WTC11 (cell line): ENCODE data around the gene KCNMA1. TPM values are rescaled to one million over a fixed set of nuclear protein-coding genes. Genes with fewer than 3 reads are reported as not detected.

ENCODE experiments used
- ATAC-seq: fragments of 200-7000 bp; cut with Tn5 transposase; 2 replicates; pipeline ENCODE4 v1.10.0; 2021; ENCODE audit warnings: mild to moderate bottlenecking, moderate library complexity
- CTCF ChIA-PET: fragments of 300-600 bp; sonication (Branson Sonifier 250); formaldehyde crosslinking; loops from one replicate; lab custom pipeline; 2021; ENCODE audit warnings: antibody characterized with exemption; lab: Charles Lee
- POLR2A ChIA-PET: fragments of 350-600 bp; sonication (Branson Sonifier 250); formaldehyde crosslinking; loops from one replicate; lab custom pipeline; 2021; ENCODE audit warnings: antibody characterized with exemption; lab: Charles Lee
- DNase-seq: peaks from one replicate; pipeline ENCODE4 v3.0.0; 2021; ENCODE audit warnings: low spot score
- H3K27ac Mint-ChIP-seq: 2 replicates; pipeline ENCODE4 v1.8.0; 2021; ENCODE audit warnings: mixed read lengths
- H3K27me3 Mint-ChIP-seq: 2 replicates; pipeline ENCODE4 v1.8.0; 2021; ENCODE audit warnings: low read depth, mild to moderate bottlenecking, moderate library complexity, mixed read lengths
- H3K36me3 Mint-ChIP-seq: 2 replicates; pipeline ENCODE4 v1.8.0; 2021; ENCODE audit warnings: mixed read lengths
- H3K4me1 Mint-ChIP-seq: 2 replicates; pipeline ENCODE4 v1.8.0; 2022; ENCODE audit warnings: mixed read lengths
- H3K4me3 Mint-ChIP-seq: 2 replicates; pipeline ENCODE4 v1.8.0; 2021; ENCODE audit warnings: mild to moderate bottlenecking, moderate library complexity, mixed read lengths
- H3K9me3 Mint-ChIP-seq: 2 replicates; pipeline ENCODE4 v1.8.0; 2021; ENCODE audit warnings: mixed read lengths
- ETV6 ChIP-seq: sonication (generic); formaldehyde crosslinking; IDR thresholded peaks from 2 replicates; pipeline ENCODE4 v1.8.1; 2022; ENCODE audit warnings: mild to moderate bottlenecking, missing genetic modification reagents
- GABPB1 ChIP-seq: sonication (generic); formaldehyde crosslinking; IDR thresholded peaks from 2 replicates; pipeline ENCODE4 v1.8.1; 2023; ENCODE audit warnings: mild to moderate bottlenecking, missing genetic modification reagents
- IRF2 ChIP-seq: sonication (generic); formaldehyde crosslinking; IDR thresholded peaks from 2 replicates; pipeline ENCODE4 v1.8.0; 2022; ENCODE audit warnings: low read depth, missing genetic modification reagents, borderline replicate concordance
- NR1H2 ChIP-seq: sonication (generic); formaldehyde crosslinking; IDR thresholded peaks from 2 replicates; pipeline ENCODE4 v1.9.0; 2021; ENCODE audit warnings: mild to moderate bottlenecking, moderate library complexity, missing genetic modification reagents
- NR3C1 ChIP-seq: sonication (generic); formaldehyde crosslinking; conservative IDR thresholded peaks from 2 replicates; pipeline ENCODE4 v1.8.1; 2023; ENCODE audit warnings: low read depth, mild to moderate bottlenecking, missing genetic modification reagents
- OVOL2 ChIP-seq: fragments of 250-450 bp; sonication (Bioruptor Pico); IDR thresholded peaks from 2 replicates; pipeline ENCODE4 v1.9.0; 2021; ENCODE audit warnings: mild to moderate bottlenecking, borderline replicate concordance
- ZNF317 ChIP-seq: sonication (generic); formaldehyde crosslinking; IDR thresholded peaks from 2 replicates; pipeline ENCODE4 v1.8.1; 2023; ENCODE audit warnings: low read depth, mild to moderate bottlenecking, moderate library complexity, missing genetic modification reagents, borderline replicate concordance
- ZNF423 ChIP-seq: fragments of 250-450 bp; sonication (Bioruptor Pico); IDR thresholded peaks from 2 replicates; pipeline ENCODE4 v2.1.2; 2022; ENCODE audit warnings: mild to moderate bottlenecking, moderate library complexity
- total RNA-seq: library from RNA; stranded (reverse); gene quantifications from 3 replicates; pipeline ENCODE4 v1.2.3, GENCODE V29; 2021
- TF ChIP-seq, protein P1 (sequence below): sonication (generic); formaldehyde crosslinking; IDR thresholded peaks from 2 replicates; pipeline ENCODE4 v1.8.0; 2023; ENCODE audit warnings: missing genetic modification reagents
- TF ChIP-seq, protein P2 (sequence below): sonication (generic); formaldehyde crosslinking; IDR thresholded peaks from 2 replicates; pipeline ENCODE4 v1.8.1; 2023; ENCODE audit warnings: mild to moderate bottlenecking, moderate library complexity, missing genetic modification reagents
- TF ChIP-seq, protein P3 (sequence below): fragments of 250-450 bp; sonication (Bioruptor Pico); IDR thresholded peaks from 2 replicates; pipeline ENCODE4 v2.1.2; 2022; ENCODE audit warnings: mild to moderate bottlenecking, moderate library complexity
- TF ChIP-seq, protein P4 (sequence below): sonication (generic); formaldehyde crosslinking; IDR thresholded peaks from 2 replicates; pipeline ENCODE4 v1.8.1; 2022; ENCODE audit warnings: mild to moderate bottlenecking, missing genetic modification reagents, moderate library complexity, borderline replicate concordance
- TF ChIP-seq, protein P5 (sequence below): sonication (generic); formaldehyde crosslinking; IDR thresholded peaks from 2 replicates; pipeline ENCODE4 v1.8.0; 2022; ENCODE audit warnings: mild to moderate bottlenecking, missing genetic modification reagents
- TF ChIP-seq, protein P6 (sequence below): fragments of 250-450 bp; sonication (Bioruptor Pico); IDR thresholded peaks from 2 replicates; pipeline ENCODE4 v1.9.0; 2021; ENCODE audit warnings: mild to moderate bottlenecking
- TF ChIP-seq, protein P7 (sequence below): sonication (generic); formaldehyde crosslinking; IDR thresholded peaks from 2 replicates; pipeline ENCODE4 v1.8.1; 2023; ENCODE audit warnings: mild to moderate bottlenecking, missing genetic modification reagents, moderate library complexity

KCNMA1 gene
- total RNA-seq, 1 experiment from 2014 or later, result 7.3 TPM

DNA sequence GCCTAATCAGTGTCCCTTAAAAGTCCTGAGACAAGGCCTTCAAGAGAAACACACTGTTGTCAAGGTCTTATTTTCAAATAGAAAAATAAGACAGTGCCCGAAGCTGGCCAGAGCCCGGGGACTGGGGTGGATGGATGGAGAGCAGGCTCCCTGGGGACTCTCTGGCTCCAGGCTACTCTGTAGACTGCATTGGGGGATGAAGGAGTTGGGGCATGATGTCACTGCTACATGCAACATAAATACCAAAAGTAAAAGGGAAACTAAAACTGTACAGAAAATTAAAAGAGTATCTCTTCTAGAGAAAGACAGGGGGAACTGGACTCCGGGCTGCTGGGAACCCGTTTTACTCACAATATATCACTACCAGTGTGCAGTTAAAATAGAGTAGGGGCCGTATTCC, 629.8 kb downstream of the KCNMA1 start:
- TF ChIP-seq ZNF317 (CRISPR knock-in tag), result no peak
- TF ChIP-seq, protein P1, sequence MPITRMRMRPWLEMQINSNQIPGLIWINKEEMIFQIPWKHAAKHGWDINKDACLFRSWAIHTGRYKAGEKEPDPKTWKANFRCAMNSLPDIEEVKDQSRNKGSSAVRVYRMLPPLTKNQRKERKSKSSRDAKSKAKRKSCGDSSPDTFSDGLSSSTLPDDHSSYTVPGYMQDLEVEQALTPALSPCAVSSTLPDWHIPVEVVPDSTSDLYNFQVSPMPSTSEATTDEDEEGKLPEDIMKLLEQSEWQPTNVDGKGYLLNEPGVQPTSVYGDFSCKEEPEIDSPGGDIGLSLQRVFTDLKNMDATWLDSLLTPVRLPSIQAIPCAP, result no peak
- TF ChIP-seq, protein P2, sequence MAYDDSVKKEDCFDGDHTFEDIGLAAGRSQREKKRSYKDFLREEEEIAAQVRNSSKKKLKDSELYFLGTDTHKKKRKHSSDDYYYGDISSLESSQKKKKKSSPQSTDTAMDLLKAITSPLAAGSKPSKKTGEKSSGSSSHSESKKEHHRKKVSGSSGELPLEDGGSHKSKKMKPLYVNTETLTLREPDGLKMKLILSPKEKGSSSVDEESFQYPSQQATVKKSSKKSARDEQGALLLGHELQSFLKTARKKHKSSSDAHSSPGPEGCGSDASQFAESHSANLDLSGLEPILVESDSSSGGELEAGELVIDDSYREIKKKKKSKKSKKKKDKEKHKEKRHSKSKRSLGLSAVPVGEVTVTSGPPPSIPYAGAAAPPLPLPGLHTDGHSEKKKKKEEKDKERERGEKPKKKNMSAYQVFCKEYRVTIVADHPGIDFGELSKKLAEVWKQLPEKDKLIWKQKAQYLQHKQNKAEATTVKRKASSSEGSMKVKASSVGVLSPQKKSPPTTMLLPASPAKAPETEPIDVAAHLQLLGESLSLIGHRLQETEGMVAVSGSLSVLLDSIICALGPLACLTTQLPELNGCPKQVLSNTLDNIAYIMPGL (CRISPR knock-in tag), result no peak
- H3K4me3 Mint-ChIP-seq, result no peak overlapping the region
- 0 out of 2 replicates have a peak, but pooled peaks cover 3% of the 10 kb centered on the region for H3K9me3 Mint-ChIP-seq
- POLR2A ChIA-PET, result no interaction called here
- H3K27ac Mint-ChIP-seq, result no peak overlapping the region
- CTCF ChIA-PET, result no interaction called here
- DNase-seq (no peak), ATAC-seq (no peak)
- H3K4me1 Mint-ChIP-seq, result peaks cover 5% of the 10 kb centered on the region
- no peaks in the 10 kb centered on the region for H3K27me3 Mint-ChIP-seq
- no peaks in the 10 kb centered on the region for H3K36me3 Mint-ChIP-seq

DNA sequence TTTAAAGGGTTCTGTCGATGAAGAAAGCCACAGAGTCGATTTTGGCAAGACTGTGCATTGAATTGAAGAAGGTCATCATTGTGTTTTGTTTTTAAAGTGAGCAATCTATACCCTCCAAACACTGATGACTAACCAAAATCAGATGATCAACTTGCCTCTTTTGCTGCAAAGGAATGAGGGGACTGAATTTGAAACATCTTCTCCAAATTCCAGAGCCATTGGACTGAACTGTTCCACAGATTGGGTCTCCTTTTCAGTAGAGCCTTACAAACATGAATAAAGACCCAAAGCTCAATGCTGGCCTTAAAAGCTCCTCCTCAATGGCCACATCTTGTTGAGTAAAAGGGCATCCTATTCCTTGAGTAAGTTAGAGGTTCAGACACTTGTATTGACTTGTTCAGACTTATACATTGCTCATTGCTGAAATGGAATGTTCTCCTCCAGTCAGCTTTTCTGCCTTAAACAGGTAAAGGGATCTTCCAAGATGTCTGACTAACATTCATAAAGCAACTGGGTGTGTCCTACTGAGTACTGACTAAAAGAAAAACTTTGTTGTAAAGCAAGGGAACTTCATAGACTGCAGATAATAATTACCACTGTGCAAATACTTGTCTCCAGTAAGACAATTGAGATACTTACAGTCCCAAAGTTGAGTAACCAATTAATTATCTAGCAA, 630.6 kb downstream of the KCNMA1 start:
- DNase-seq (no peak), ATAC-seq (no peak)
- peaks cover 5% of the 10 kb centered on the region for H3K4me1 Mint-ChIP-seq
- no peaks in the 10 kb centered on the region for H3K27me3 Mint-ChIP-seq
- H3K36me3 Mint-ChIP-seq, result no peaks in the 10 kb centered on the region
- POLR2A ChIA-PET, result no interaction called here
- H3K27ac Mint-ChIP-seq, result no peak overlapping the region
- 0 out of 2 replicates have a peak, but pooled peaks cover 3% of the 10 kb centered on the region for H3K9me3 Mint-ChIP-seq
- CTCF ChIA-PET, result no interaction called here
- TF ChIP-seq, protein P3, sequence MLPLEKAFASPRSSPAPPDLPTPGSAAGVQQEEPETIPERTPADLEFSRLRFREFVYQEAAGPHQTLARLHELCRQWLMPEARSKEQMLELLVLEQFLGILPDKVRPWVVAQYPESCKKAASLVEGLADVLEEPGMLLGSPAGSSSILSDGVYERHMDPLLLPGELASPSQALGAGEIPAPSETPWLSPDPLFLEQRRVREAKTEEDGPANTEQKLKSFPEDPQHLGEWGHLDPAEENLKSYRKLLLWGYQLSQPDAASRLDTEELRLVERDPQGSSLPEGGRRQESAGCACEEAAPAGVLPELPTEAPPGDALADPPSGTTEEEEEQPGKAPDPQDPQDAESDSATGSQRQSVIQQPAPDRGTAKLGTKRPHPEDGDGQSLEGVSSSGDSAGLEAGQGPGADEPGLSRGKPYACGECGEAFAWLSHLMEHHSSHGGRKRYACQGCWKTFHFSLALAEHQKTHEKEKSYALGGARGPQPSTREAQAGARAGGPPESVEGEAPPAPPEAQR (CRISPR knock-in tag), result no peak
- no peak for TF ChIP-seq OVOL2 (CRISPR knock-in tag)
- no peak for TF ChIP-seq ETV6 (CRISPR knock-in tag)
- no peak for TF ChIP-seq NR3C1
- no peak for TF ChIP-seq ZNF423 (CRISPR knock-in tag)
- no peak for TF ChIP-seq GABPB1 (CRISPR knock-in tag)
- TF ChIP-seq IRF2 (CRISPR knock-in tag), result no peak
- TF ChIP-seq, protein P4, sequence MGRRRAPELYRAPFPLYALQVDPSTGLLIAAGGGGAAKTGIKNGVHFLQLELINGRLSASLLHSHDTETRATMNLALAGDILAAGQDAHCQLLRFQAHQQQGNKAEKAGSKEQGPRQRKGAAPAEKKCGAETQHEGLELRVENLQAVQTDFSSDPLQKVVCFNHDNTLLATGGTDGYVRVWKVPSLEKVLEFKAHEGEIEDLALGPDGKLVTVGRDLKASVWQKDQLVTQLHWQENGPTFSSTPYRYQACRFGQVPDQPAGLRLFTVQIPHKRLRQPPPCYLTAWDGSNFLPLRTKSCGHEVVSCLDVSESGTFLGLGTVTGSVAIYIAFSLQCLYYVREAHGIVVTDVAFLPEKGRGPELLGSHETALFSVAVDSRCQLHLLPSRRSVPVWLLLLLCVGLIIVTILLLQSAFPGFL (CRISPR knock-in tag), result no peak
- TF ChIP-seq, protein P5, sequence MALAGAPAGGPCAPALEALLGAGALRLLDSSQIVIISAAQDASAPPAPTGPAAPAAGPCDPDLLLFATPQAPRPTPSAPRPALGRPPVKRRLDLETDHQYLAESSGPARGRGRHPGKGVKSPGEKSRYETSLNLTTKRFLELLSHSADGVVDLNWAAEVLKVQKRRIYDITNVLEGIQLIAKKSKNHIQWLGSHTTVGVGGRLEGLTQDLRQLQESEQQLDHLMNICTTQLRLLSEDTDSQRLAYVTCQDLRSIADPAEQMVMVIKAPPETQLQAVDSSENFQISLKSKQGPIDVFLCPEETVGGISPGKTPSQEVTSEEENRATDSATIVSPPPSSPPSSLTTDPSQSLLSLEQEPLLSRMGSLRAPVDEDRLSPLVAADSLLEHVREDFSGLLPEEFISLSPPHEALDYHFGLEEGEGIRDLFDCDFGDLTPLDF (CRISPR knock-in tag), result no peak
- TF ChIP-seq, protein P6, sequence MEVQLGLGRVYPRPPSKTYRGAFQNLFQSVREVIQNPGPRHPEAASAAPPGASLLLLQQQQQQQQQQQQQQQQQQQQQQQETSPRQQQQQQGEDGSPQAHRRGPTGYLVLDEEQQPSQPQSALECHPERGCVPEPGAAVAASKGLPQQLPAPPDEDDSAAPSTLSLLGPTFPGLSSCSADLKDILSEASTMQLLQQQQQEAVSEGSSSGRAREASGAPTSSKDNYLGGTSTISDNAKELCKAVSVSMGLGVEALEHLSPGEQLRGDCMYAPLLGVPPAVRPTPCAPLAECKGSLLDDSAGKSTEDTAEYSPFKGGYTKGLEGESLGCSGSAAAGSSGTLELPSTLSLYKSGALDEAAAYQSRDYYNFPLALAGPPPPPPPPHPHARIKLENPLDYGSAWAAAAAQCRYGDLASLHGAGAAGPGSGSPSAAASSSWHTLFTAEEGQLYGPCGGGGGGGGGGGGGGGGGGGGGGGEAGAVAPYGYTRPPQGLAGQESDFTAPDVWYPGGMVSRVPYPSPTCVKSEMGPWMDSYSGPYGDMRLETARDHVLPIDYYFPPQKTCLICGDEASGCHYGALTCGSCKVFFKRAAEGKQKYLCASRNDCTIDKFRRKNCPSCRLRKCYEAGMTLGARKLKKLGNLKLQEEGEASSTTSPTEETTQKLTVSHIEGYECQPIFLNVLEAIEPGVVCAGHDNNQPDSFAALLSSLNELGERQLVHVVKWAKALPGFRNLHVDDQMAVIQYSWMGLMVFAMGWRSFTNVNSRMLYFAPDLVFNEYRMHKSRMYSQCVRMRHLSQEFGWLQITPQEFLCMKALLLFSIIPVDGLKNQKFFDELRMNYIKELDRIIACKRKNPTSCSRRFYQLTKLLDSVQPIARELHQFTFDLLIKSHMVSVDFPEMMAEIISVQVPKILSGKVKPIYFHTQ (CRISPR knock-in tag), result no peak
- TF ChIP-seq, protein P7, sequence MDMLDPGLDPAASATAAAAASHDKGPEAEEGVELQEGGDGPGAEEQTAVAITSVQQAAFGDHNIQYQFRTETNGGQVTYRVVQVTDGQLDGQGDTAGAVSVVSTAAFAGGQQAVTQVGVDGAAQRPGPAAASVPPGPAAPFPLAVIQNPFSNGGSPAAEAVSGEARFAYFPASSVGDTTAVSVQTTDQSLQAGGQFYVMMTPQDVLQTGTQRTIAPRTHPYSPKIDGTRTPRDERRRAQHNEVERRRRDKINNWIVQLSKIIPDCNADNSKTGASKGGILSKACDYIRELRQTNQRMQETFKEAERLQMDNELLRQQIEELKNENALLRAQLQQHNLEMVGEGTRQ (CRISPR knock-in tag), result no peak
- TF ChIP-seq NR1H2, result no peak
- H3K4me3 Mint-ChIP-seq, result no peak overlapping the region
